HS-27A (cell line): ENCODE results near the gene HPGD.

Experiments used
- DNase-seq: peaks from one replicate; pipeline ENCODE4 v3.0.0-alpha.2; 2012; ENCODE audit warnings: low read depth, missing footprints

The HPGD gene

GRCh38 chr4:174474457-174475075 is 47.7 kb downstream of the HPGD start:
- no peak for DNase-seq

- no peak for DNase-seq
These were observed 55.2 kb downstream of the HPGD start for GRCh38 chr4:174467107-174467506.

- DNase-seq, result no peak
These were observed 57.3 kb downstream of the HPGD start for GRCh38 chr4:174464949-174465348.

- no peak for DNase-seq
These were observed 60.7 kb downstream of the HPGD start for GRCh38 chr4:174461466-174462106.

GRCh38 chr4:174460684-174461083 is 61.6 kb downstream of the HPGD start:
- DNase-seq, result no peak

- no peak for DNase-seq
These were observed 64.8 kb downstream of the HPGD start for GRCh38 chr4:174457468-174457867.

GRCh38 chr4:174454815-174455473 is 67.3 kb downstream of the HPGD start:
- DNase-seq, result no peak

GRCh38 chr4:174451718-174452296 is 70.5 kb downstream of the HPGD start:
- no peak for DNase-seq

GRCh38 chr4:174450786-174451125 is 71.5 kb downstream of the HPGD start:
- DNase-seq, result no peak

- DNase-seq, result no peak
These were observed 72.1 kb downstream of the HPGD start for GRCh38 chr4:174449944-174450785.

GRCh38 chr4:174449152-174449551 is 73.1 kb downstream of the HPGD start:
- DNase-seq, result no peak

- no peak for DNase-seq
These were observed 77.9 kb downstream of the HPGD start for GRCh38 chr4:174444390-174444789.
